Rectal smooth muscle tissue (tissue), 1 donor: ENCODE data around the gene DNAI2.
"Not testable (repeated sequence)": the region's sequence is repeated elsewhere in the genome, so short reads cannot be mapped to it uniquely, and the experiment has no call there.

ENCODE experiments used
- H3K27ac ChIP-seq: one replicate; pipeline ENCODE4 v1.7.0; 2013; ENCODE audit warnings: low read depth, low read length, inconsistent platforms
- H3K27me3 ChIP-seq: one replicate; pipeline ENCODE4 v1.7.0; 2013; ENCODE audit warnings: low read length; ENCODE audit not compliant: control insufficient read depth, insufficient read depth
- H3K36me3 ChIP-seq: one replicate; pipeline ENCODE4 v1.7.0; 2013; ENCODE audit warnings: low read length; ENCODE audit not compliant: control insufficient read depth, insufficient read depth
- H3K4me1 ChIP-seq: one replicate; pipeline ENCODE4 v1.7.0; 2013; ENCODE audit warnings: low read length; ENCODE audit not compliant: control insufficient read depth, insufficient read depth
- H3K4me3 ChIP-seq: one replicate; pipeline ENCODE4 v1.7.0; 2013; ENCODE audit warnings: low read length
- H3K9ac ChIP-seq: one replicate; pipeline ENCODE4 v1.7.0; 2013; ENCODE audit warnings: low read length

DNAI2 gene

GRCh38 chr17:74270333-74270732 lies 3.7 kb upstream of the DNAI2 start:
- Histone ChIP-seq H3K4me3 (no peak overlapping the region), H3K27me3 (peaks cover 5% of the 10 kb centered on the region), H3K36me3 (no peaks in the 10 kb centered on the region), H3K9ac (no peak overlapping the region), H3K27ac (no peak overlapping the region), H3K4me1 (no peaks in the 10 kb centered on the region)

DNA sequence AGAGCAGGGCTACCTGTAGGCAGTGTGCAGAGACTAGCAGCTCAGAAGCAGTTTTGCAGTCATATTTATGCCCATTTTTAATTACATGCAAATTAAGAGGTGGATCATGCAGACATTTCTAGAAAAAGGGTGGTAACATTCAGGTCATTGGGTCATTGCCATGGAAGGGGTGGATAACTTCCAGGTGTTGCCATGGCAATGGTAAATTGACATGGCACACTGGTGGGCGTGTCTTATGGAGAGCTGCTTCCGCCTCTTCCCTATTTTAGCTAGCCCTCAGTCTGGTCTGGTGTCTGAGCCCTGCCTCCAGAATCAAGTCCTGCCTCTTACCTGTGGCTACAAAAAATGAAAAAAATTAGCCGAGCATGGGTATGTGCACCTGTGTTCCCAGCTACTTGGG lies 2.8 kb upstream of the DNAI2 start:
- Histone ChIP-seq H3K27ac (no peak overlapping the region), H3K27me3 (peaks cover 5% of the 10 kb centered on the region), H3K4me1 (no peaks in the 10 kb centered on the region), H3K36me3 (no peaks in the 10 kb centered on the region), H3K4me3 (no peak overlapping the region), H3K9ac (no peak overlapping the region)

- Histone ChIP-seq H3K36me3 (no peaks in the 10 kb centered on the region), H3K27ac (peak overlapping the region; percentile 18), H3K9ac (no peak overlapping the region), H3K4me1 (no peaks in the 10 kb centered on the region), H3K4me3 (no peak overlapping the region), H3K27me3 (peaks cover 5% of the 10 kb centered on the region)
These were observed 2.0 kb upstream of the DNAI2 start for GRCh38 chr17:74271901-74272561.

DNA sequence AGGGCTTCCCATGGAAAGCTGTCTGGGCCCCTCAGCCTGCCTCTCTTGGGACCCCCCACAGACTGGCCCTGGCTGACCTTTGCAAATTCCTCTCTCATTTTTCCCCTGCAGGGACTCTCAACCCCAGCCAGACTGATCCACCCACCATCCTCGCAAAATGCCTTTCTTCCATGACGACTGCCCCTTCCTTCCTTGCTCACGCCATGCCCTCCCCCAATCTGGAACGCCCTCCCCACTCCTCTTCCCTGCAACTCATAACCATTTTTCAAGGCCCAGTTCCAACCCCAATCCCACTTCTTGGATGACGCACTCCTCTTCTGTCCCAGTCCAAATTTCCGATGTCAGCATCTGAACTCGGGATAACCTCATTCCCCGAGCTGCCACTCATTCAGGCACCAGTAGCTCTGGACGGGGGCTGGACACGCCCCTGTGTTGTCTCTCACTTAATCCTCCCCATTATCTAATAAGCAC lies 1.3 kb upstream of the DNAI2 start:
- Histone ChIP-seq H3K4me1 (no peaks in the 10 kb centered on the region), H3K36me3 (no peaks in the 10 kb centered on the region), H3K27me3 (peaks cover 5% of the 10 kb centered on the region), H3K9ac (no peak overlapping the region), H3K27ac (peak overlapping the region; percentile 18), H3K4me3 (no peak overlapping the region)

DNA sequence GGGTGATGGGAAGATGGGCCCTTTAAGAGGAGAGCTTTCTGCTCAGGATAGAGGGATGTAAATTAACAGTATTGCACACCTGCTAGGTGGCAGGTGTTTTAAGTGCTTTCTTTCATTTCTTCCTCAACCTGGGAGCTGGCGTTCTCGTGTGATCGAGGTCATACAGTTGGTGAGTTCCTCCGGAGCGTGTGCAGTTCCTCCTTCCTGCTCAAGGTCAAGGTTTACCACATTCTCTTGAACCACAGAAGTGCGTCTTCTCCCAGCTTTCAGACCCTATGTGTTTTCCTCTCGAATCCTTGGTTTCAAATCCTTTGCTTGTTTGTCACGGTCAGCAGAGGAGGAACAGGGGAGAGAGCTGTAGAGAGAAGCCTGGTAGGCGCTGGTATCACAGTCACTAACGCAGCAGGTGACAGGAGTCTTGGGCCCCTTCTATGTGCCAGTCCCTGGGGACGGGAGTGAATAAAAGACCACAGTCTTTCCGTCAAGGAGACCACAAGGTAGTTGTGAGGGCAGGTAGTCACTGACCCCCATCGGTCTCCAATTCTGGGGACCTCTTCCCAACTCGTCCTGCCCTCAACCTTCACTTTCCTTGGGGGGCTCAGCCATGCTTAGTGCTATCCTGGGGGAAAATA lies 791 bp downstream of the DNAI2 start:
- Histone ChIP-seq H3K27me3 (peaks cover 5% of the 10 kb centered on the region), H3K9ac (no peak overlapping the region), H3K27ac (no peak overlapping the region), H3K4me3 (no peak overlapping the region), H3K4me1 (no peaks in the 10 kb centered on the region), H3K36me3 (no peaks in the 10 kb centered on the region)

DNA sequence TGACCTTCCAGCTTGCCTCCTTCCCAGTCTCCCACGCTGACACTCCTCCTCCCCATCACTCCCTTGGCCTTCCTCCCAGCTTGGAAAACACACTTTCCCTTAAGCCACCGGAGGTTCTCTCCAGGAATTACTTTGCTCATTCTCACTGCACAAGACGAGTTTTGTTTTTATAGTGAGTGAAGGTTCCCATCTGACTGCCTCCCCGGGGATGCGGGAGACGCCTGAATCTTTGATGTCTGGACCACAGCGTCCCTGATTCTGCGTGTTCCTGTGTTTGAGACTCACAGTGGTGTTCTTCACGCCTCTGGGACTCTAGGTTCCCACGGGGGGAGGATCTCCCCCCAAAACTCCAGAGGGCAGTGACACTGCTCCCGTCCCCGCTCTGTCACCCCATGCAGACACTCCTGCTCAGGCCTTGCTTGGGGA lies 2.0 kb downstream of the DNAI2 start:
- H3K9ac ChIP-seq = no peak overlapping the region
- no peak overlapping the region for H3K4me3 ChIP-seq
- H3K36me3 ChIP-seq = no peaks in the 10 kb centered on the region
- no peaks in the 10 kb centered on the region for H3K4me1 ChIP-seq
- H3K27ac ChIP-seq = peak overlapping the region; percentile 72
- H3K27me3 ChIP-seq = peaks cover 5% of the 10 kb centered on the region

GRCh38 chr17:74276541-74277009 lies 2.5 kb downstream of the DNAI2 start:
- peaks cover 5% of the 10 kb centered on the region for H3K27me3 ChIP-seq
- H3K27ac ChIP-seq = peak overlapping the region; percentile 72
- H3K9ac ChIP-seq = no peak overlapping the region
- H3K4me3 ChIP-seq = no peak overlapping the region
- no peaks in the 10 kb centered on the region for H3K4me1 ChIP-seq
- H3K36me3 ChIP-seq = no peaks in the 10 kb centered on the region

- Histone ChIP-seq H3K36me3 (no peaks in the 10 kb centered on the region), H3K9ac (no peak overlapping the region), H3K27me3 (peaks cover 5% of the 10 kb centered on the region), H3K4me1 (no peaks in the 10 kb centered on the region), H3K27ac (no peak overlapping the region), H3K4me3 (no peak overlapping the region)
These were observed 3.9 kb downstream of the DNAI2 start for GRCh38 chr17:74277935-74278334.

GRCh38 chr17:74279617-74280016 lies 5.6 kb downstream of the DNAI2 start:
- H3K36me3 ChIP-seq, H3K4me1 ChIP-seq, H3K27me3 ChIP-seq, H3K9ac ChIP-seq, H3K4me3 ChIP-seq, H3K27ac ChIP-seq: not testable (repeated sequence)

DNA sequence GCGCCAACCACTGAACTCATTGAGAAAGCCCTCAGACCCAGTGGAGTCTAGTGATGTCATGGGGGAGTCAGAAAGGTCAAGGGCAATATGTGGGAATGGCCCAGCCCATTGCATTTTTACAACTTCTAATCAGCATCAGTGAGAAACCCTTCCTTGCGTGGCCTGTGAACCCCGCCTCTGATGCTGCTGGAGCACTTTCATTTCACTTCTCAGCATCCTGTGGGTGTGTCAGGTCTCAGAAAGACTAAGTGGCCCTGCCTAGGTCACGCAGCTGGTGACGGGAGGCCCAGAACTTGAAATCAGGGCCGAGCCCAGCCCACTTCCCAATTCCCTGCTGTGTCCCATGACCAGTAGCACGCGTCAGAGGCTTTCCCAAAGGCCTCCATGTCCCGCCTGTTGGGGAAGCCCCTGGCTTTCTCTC lies 6.1 kb downstream of the DNAI2 start:
- Histone ChIP-seq H3K36me3 (no peaks in the 10 kb centered on the region), H3K4me1 (no peaks in the 10 kb centered on the region), H3K27me3 (peaks cover 2% of the 10 kb centered on the region), H3K9ac (no peak overlapping the region), H3K27ac (no peak overlapping the region), H3K4me3 (no peak overlapping the region)

DNA sequence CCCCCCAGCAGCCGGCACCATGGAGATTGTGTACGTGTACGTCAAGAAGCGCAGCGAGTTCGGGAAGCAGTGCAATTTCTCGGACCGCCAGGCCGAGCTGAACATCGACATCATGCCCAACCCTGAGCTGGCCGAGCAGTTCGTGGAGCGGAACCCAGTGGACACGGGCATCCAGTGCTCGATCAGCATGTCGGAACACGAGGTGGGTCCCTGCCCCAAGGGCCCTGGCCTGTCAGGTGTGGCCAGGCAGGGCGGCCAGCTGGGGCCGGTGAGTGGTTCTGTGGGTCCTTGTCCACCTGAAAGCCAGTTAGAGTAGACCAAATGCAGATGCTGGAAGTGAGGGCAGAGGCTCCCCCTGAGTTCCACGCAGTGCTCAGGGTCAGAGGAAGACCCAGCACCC lies 7.8 kb downstream of the DNAI2 start:
- no peak overlapping the region for H3K4me3 ChIP-seq
- H3K4me1 ChIP-seq = no peaks in the 10 kb centered on the region
- no peak overlapping the region for H3K27ac ChIP-seq
- H3K36me3 ChIP-seq = no peaks in the 10 kb centered on the region
- H3K27me3 ChIP-seq = peaks cover 2% of the 10 kb centered on the region
- H3K9ac ChIP-seq = no peak overlapping the region

- not testable (repeated sequence) for H3K4me3 ChIP-seq, H3K9ac ChIP-seq, H3K4me1 ChIP-seq, H3K27me3 ChIP-seq, H3K27ac ChIP-seq, H3K36me3 ChIP-seq
These were observed 8.2 kb downstream of the DNAI2 start for GRCh38 chr17:74282274-74282586.
